Gastroesophageal sphincter (tissue), 4 donors: ENCODE data around the gene HLA-E. TPM values are rescaled to one million over a fixed set of nuclear protein-coding genes. Genes with fewer than 3 reads are reported as not detected.
A peak's percentile ranks its signal among the peaks of the same experiment; 100 is the strongest.
"Not testable (repeated sequence)": the region's sequence is repeated elsewhere in the genome, so short reads cannot be mapped to it uniquely, and the experiment has no call there.

Source experiments
- ATAC-seq: fragments of 150-250 bp; one replicate; pipeline ENCODE4 v1.9.1; 2016; ENCODE audit warnings: mild to moderate bottlenecking, moderate library complexity
- H3K27ac ChIP-seq, 4 donors: fragments of 200-600 bp; sonication (generic) in 3 of 4; 1 replicate in 3 of 4; 2 replicates in 1 of 4; pipeline ENCODE4 v1.5.1; 2016 to 2019
- H3K27me3 ChIP-seq: fragments of 200-600 bp; sonication (generic); one replicate; pipeline ENCODE4 v1.5.1; 2019
- H3K36me3 ChIP-seq, 2 donors: fragments of 200-600 bp; sonication (generic); one replicate each; pipeline ENCODE4 v1.5.1; 2019; ENCODE audit warnings: control low read depth in 1 of 2
- H3K4me1 ChIP-seq, 3 donors: fragments of 200-600 bp; sonication (generic); 1 replicate in 2 of 3; 2 replicates in 1 of 3; pipeline ENCODE4 v1.5.1; 2016 to 2019; ENCODE audit warnings: control low read depth in 2 of 3
- H3K4me3 ChIP-seq, 2 donors: fragments of 200-600 bp; sonication (generic); one replicate each; pipeline ENCODE4 v1.5.1; 2019; ENCODE audit warnings: mild to moderate bottlenecking in 1 of 2, moderate library complexity in 1 of 2
- H3K9me3 ChIP-seq, 3 donors: fragments of 200-600 bp; sonication (generic); one replicate each; pipeline ENCODE4 v1.5.1; 2017 to 2019; ENCODE audit warnings: control low read depth in 2 of 3
- EP300 ChIP-seq: sonication (generic); formaldehyde crosslinking; IDR thresholded peaks from one replicate; pipeline ENCODE4 v1.6.1; 2017; ENCODE audit warnings: antibody characterized with exemption, mild to moderate bottlenecking
- POLR2A ChIP-seq, 2 donors: fragments of 450-650 bp; IDR thresholded peaks; one replicate each; pipeline ENCODE4 v1.6.1; 2017; ENCODE audit warnings: antibody characterized with exemption in 2 of 2, mild to moderate bottlenecking in 2 of 2, moderate library complexity in 1 of 2
- POLR2AphosphoS5 ChIP-seq: sonication (generic); formaldehyde crosslinking; IDR thresholded peaks from one replicate; pipeline ENCODE4 v1.6.1; 2017; ENCODE audit warnings: antibody characterized with exemption
- WGBS, 2 donors: methylation state at CpG; one replicate each; pipeline ENCODE4 v1.1.5; 2018; ENCODE audit warnings: low coverage in 1 of 2; 5-methylcytosine and 5-hydroxymethylcytosine counted together
- total RNA-seq, 4 donors: library from RNA; depleted of rRNA; stranded (reverse); fragments of >200 nt; gene quantifications; one replicate each; pipeline ENCODE4 v1.1.0, GENCODE V29; 2016
- TF ChIP-seq, protein P1 (sequence below), 4 experiments: fragments of 200-600 bp in 2 of 4; fragments of 450-650 bp in 2 of 4; sonication (generic) in 1 of 4; IDR thresholded peaks; one replicate each; pipeline ENCODE4 v1.5.1; 2017 to 2019; ENCODE audit warnings: antibody characterized with exemption in 4 of 4, mild to moderate bottlenecking in 2 of 4, moderate library complexity in 2 of 4

HLA-E gene
- total RNA-seq, 4 donors from 2014 or later: 259 to 607 (median 482) TPM

DNA sequence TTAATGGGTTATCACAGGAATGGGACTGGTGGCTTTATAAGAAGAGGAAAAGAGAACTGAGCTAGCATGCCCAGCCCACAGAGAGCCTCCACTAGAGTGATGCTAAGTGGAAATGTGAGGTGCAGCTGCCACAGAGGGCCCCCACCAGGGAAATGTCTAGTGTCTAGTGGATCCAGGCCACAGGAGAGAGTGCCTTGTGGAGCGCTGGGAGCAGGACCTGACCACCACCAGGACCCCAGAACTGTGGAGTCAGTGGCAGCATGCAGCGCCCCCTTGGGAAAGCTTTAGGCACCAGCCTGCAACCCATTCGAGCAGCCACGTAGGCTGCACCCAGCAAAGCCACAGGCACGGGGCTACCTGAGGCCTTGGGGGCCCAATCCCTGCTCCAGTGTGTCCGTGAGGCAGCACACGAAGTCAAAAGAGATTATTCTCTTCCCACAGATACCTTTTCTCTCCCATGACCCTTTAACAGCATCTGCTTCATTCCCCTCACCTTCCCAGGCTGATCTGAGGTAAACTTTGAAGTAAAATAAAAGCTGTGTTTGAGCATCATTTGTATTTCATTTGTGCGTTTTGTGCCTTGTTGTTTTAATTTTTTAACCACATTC, 4.4 kb downstream of the HLA-E start:
- no peak for ATAC-seq
- Histone ChIP-seq H3K36me3 (peaks cover 0 to 39% of the 10 kb centered on the region in 2 donors), H3K4me1 (peaks cover 0 to 42% (median 18%) of the 10 kb centered on the region in 3 donors), H3K4me3 (no peak overlapping the region), H3K9me3 (no peaks in the 10 kb centered on the region), H3K27ac (no peak overlapping the region), H3K27me3 (no peaks in the 10 kb centered on the region)
- WGBS, 2 donors: 67 to 71% methylated on average over 5 to 6 of the region's 8 CpGs
- TF ChIP-seq, protein P1, sequence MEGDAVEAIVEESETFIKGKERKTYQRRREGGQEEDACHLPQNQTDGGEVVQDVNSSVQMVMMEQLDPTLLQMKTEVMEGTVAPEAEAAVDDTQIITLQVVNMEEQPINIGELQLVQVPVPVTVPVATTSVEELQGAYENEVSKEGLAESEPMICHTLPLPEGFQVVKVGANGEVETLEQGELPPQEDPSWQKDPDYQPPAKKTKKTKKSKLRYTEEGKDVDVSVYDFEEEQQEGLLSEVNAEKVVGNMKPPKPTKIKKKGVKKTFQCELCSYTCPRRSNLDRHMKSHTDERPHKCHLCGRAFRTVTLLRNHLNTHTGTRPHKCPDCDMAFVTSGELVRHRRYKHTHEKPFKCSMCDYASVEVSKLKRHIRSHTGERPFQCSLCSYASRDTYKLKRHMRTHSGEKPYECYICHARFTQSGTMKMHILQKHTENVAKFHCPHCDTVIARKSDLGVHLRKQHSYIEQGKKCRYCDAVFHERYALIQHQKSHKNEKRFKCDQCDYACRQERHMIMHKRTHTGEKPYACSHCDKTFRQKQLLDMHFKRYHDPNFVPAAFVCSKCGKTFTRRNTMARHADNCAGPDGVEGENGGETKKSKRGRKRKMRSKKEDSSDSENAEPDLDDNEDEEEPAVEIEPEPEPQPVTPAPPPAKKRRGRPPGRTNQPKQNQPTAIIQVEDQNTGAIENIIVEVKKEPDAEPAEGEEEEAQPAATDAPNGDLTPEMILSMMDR (IDR thresholded peaks at IDR 0.05): peak in 1 of 4 experiments; percentile 10
- no peak for TF ChIP-seq POLR2AphosphoS5
- TF ChIP-seq EP300: no peak
- TF ChIP-seq POLR2A (IDR thresholded peaks at IDR 0.05): no peak

DNA sequence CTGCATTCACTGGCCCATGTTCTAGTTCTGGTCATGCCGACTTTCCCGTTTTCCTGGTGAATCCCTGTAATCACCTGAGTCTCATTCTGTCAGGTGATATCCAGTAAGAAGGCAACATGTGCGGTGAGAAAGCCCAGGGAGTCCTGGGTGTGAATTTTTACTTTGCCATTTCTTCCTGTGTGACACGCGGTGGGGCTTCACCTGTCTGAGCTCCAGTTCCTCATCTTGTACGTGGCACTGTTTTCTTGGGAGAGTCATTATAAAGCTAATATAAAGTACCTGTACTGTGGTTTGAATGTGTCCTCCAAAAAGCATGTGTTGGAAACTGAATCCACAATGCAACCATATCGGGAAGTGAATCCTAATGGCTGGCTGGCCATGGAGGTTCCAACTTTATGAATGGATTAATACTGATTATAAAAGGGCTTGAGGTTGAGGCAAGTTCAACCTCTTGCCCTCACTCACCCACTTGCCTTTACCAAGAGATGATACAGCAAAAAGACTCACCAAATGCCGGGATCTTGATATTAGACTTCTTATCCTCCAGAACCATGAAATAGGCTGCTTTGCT, 5.1 kb downstream of the HLA-E start:
- H3K4me3 ChIP-seq: no peak overlapping the region
- H3K27me3 ChIP-seq: no peaks in the 10 kb centered on the region
- peaks cover 0 to 39% of the 10 kb centered on the region in 2 donors for H3K36me3 ChIP-seq
- ATAC-seq: no peak
- WGBS, 2 donors: 83 to 93% methylated on average over 5 to 7 of the region's 8 CpGs
- peaks cover 0 to 38% (median 18%) of the 10 kb centered on the region in 3 donors for H3K4me1 ChIP-seq
- H3K27ac ChIP-seq: no peak overlapping the region
- no peaks in the 10 kb centered on the region for H3K9me3 ChIP-seq
- TF ChIP-seq POLR2A (IDR thresholded peaks at IDR 0.05) (no peak), EP300 (no peak), POLR2AphosphoS5 (no peak)
- TF ChIP-seq, protein P1 (IDR thresholded peaks at IDR 0.05): no peak

DNA sequence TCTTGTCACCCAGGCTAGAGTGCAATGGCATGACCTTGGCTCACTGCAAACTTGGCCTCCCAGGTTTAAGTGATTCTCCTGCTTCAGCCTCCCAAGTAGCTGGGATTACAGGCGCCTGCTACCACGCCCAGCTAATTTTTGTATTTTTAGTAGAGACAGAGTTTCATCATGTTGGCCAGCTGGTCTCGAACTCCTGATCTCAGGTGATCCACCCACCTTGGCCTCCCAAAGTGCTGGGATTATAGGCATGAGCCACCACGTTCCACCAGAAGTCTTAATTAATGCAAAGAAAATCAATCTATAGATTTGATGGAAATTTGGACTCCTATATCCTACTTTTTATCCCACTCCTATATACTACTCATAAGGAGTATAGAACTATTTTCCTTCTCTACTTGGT, 5.8 kb downstream of the HLA-E start:
- H3K27me3 ChIP-seq, ATAC-seq, H3K9me3 ChIP-seq, H3K27ac ChIP-seq, H3K4me3 ChIP-seq: not testable (repeated sequence)
- peaks cover 0 to 38% of the 10 kb centered on the region in 2 donors for H3K36me3 ChIP-seq
- H3K4me1 ChIP-seq: peaks cover 0 to 37% (median 18%) of the 10 kb centered on the region in 3 donors
- 82 to 85% methylated on average over 4 of the region's 4 CpGs for WGBS, 2 donors

DNA sequence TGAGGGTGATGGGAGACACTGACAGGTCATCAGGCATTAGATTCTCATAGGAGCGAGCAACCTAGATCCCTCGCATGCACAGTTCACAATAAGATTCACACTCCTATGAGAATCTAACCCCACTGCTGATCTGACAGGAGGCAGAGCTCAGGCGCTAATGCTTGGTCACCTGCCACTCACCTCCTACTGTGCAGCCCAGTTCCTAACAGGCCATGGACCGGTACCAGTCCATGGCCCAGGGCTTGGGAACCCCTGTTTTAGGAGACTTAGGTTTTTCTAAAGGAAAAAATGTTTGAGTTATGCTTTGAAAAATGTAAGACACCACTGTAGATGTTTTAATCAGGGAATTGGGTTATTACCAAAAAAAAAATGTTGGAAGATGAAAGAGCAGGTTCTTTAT, 6.7 kb downstream of the HLA-E start:
- Histone ChIP-seq H3K36me3 (peaks cover 0 to 29% of the 10 kb centered on the region in 2 donors), H3K27ac (peak overlapping the region in 3 of 4 donors; percentile 18 to 62 (median 29)), H3K9me3 (no peaks in the 10 kb centered on the region), H3K4me1 (peaks cover 0 to 27% (median 9%) of the 10 kb centered on the region in 3 donors), H3K27me3 (peaks cover 10% of the 10 kb centered on the region), H3K4me3 (no peak overlapping the region)
- ATAC-seq: no peak
- 85 to 100% methylated on average over 2 to 4 of the region's 4 CpGs for WGBS, 2 donors
- TF ChIP-seq POLR2A (IDR thresholded peaks at IDR 0.05) (no peak), POLR2AphosphoS5 (no peak)

DNA sequence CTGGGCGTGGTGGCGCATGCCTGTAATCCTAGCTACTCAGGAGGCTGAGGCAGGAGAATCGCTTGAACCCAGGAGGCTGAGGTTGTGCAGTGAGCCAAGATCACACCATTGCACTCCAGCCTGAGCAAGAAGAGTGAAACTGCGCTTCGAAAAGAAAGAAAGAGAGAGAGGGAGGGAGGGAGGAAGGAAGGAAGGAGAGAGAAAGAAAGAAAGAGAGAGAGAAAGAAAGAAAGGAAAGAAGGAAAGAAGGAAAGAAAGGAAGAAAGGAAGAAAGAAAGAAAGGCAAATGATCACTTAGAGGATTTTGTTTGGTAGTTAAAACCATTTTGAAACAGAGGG, 7.9 kb downstream of the HLA-E start:
- H3K9me3 ChIP-seq, ATAC-seq, H3K4me3 ChIP-seq, H3K27me3 ChIP-seq: not testable (repeated sequence)
- Histone ChIP-seq H3K27ac (peak overlapping the region in 3 of 4 donors; percentile 9 to 62 (median 18)), H3K4me1 (peaks cover 0 to 15% (median 0%) of the 10 kb centered on the region in 3 donors), H3K36me3 (peaks cover 0 to 17% of the 10 kb centered on the region in 2 donors)
- 89 to 96% methylated on average over 4 to 5 of the region's 5 CpGs for WGBS, 2 donors

- Histone ChIP-seq H3K27ac (no peak overlapping the region), H3K4me1 (peaks cover 0 to 10% (median 0%) of the 10 kb centered on the region in 3 donors), H3K27me3 (peaks cover 10% of the 10 kb centered on the region), H3K4me3 (no peak overlapping the region), H3K36me3 (peaks cover 0 to 12% of the 10 kb centered on the region in 2 donors), H3K9me3 (no peaks in the 10 kb centered on the region)
- ATAC-seq: no peak
- WGBS, 2 donors: 71% methylated on average over 2 of the region's 3 CpGs; no CpG with 5 or more reads in 1 of the 2 donors
- TF ChIP-seq POLR2A (IDR thresholded peaks at IDR 0.05) (no peak), EP300 (no peak), POLR2AphosphoS5 (no peak)
- TF ChIP-seq, protein P1 (IDR thresholded peaks at IDR 0.05): no peak
These were observed 8.4 kb downstream of the HLA-E start for GRCh38 chr6:30497714-30498113.

- WGBS, 2 donors: no CpG with 5 or more reads among the region's 37 CpGs
- H3K36me3 ChIP-seq, ATAC-seq, H3K4me1 ChIP-seq, H3K27ac ChIP-seq, H3K4me3 ChIP-seq, H3K9me3 ChIP-seq: not testable (repeated sequence)
- H3K27me3 ChIP-seq: peaks cover 14% of the 10 kb centered on the region
These were observed 9.4 kb downstream of the HLA-E start for GRCh38 chr6:30498705-30499104.
